AG09319 (cell line): ENCODE data around the gene STAB2.

Experiments
- DNase-seq: peaks from one replicate; pipeline ENCODE4 v3.0.0-alpha.2; 2010; ENCODE audit warnings: low read depth; ENCODE audit errors: extremely low read depth
- TF ChIP-seq, protein P1 (sequence below): IDR thresholded peaks from 2 replicates; pipeline ENCODE4 v1.5.1; 2011; ENCODE audit warnings: low read depth, mild to moderate bottlenecking, inconsistent platforms, low read length, moderate library complexity

Gene STAB2

DNA sequence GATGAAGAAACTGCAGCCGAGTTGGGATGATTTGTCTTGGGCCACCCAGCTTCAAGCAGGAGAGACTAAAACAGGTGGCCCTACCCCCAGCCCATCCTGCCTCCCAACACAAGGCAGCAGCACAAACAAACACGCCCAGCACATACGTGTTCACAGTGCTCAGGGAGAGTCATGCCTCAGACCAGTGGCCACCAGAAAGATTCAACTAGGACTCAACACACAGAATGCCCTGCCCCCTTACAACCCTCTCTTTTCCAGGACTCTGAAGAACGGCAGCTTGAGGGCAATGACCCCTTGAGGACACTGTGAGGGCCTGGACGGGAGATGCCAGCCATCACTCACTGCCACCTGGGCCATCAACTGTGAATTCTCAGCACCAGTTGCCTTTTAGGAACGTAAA, 179.0 kb downstream of the STAB2 start:
- DNase-seq, result no peak
- TF ChIP-seq, protein P1, sequence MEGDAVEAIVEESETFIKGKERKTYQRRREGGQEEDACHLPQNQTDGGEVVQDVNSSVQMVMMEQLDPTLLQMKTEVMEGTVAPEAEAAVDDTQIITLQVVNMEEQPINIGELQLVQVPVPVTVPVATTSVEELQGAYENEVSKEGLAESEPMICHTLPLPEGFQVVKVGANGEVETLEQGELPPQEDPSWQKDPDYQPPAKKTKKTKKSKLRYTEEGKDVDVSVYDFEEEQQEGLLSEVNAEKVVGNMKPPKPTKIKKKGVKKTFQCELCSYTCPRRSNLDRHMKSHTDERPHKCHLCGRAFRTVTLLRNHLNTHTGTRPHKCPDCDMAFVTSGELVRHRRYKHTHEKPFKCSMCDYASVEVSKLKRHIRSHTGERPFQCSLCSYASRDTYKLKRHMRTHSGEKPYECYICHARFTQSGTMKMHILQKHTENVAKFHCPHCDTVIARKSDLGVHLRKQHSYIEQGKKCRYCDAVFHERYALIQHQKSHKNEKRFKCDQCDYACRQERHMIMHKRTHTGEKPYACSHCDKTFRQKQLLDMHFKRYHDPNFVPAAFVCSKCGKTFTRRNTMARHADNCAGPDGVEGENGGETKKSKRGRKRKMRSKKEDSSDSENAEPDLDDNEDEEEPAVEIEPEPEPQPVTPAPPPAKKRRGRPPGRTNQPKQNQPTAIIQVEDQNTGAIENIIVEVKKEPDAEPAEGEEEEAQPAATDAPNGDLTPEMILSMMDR, result no peak

DNA sequence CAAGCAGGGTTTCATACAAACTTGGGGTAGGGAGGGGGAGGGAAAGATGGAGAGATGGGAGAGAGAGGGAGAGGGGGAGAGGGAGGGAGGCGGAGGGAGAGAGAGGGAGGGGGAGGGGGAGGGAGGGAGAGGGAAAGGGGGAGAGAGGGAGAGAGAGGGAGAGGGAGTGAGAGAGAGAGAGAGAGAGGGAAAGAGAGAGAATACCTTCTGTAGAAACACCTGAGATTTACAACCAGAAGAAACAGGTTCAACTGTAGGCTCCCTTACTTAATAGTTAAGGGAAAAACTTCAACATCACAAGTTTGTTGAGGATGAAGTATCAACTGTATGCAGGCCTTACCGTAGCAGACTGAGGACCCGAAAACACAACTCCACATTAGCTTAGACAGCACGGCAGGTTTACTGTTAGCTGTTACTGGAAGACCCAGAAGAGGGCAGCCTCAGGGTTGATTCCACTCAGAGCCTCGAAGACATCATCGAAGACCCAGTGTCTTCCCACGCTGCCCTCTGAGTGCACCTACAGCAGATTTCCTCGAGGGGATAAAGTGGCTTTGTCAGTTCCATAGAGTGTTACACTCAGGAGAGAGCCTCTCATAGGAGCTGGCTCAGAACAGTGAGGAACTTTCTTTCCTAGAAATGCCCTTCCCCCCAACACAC, 181.5 kb downstream of the STAB2 start:
- no peak for DNase-seq
- TF ChIP-seq, protein P1, result no peak

DNA sequence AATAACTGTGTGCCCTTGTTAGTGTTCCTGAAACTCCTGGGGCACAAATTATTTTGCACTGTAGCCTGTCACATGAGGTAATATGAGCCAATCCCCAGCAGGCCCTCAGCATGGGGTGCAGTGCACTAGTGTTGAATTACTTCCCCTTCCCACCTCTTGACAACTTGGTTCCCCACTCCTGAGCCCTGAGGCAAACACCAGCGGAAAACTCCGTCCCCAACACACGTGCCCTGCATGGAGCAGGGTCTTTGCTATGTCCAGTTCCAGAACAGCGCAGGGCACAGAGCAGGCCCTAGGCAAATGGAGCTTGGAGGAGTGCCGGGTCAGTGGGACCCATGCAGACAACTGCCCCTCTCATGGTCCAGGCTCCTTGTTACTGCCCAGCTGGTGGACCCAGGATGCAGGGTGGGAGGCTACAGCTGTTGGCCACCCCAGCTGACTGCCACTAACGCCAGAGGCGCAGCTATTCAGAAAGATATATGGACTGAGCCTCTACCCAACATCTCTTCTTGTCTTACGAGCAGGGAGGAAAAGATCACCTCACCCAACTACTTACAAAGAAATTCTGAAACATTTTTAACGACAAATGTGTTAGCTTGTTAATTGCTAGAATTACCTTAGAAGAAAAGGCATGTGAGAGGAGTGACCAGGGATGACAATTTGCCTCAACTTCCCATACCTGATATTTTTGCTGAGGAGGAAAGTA, 182.3 kb downstream of the STAB2 start:
- DNase-seq, result no peak
- TF ChIP-seq, protein P1, result no peak

DNA sequence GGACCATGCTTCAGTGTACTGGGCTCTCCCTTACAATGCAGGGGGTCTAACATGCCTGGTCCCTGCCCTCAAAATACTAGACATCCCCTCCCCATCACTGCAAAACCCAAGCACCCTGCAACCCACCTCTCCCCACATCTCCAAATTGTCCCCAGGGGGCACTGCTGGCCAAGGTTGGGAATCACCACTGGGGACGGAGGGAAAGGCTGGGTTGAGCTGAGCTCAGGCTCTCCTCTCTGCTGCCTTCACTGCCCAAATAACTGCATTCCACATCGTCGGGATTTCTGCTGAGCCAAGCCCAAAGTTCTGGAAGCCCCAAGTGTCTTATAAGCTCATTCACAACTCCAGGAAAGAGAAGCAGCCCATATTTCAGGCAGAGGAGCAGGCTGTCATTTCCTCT, 184.4 kb downstream of the STAB2 start:
- no peak for DNase-seq
- TF ChIP-seq, protein P1, result peak; percentile 78

DNA sequence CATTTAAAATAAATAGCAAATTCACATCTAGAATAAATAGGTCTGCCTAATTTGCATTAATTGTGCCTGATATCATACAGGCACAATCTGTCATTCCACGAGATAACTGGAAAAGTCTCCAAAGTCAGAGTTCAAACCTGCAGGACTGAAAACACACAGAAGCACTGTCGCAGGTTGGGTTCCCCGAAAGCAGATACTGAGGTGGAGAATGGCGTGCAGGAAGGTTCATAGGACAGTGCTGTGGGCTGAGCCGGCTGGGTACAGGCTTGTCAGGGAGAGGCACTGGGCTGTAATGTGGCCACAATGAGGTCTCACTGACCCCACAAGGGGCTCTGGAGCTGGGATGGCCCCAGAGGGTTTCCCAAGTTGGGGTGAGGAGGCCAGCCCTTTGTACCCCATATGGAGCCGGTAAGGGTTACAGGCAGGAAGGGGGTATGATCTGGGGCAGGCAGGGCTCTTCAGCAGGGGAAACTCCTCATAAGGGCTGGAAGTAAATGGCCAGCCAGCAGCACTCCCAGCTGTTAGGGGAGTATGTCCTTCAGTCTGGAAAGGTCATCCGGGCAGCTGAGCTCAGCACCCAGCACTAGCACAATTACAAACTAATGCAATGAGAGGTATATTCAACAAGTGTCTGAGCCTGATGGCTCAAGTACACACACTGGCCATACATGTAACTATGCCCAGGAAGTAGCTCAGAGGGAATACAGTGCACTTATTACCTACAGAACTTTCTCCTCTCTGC, 185.5 kb downstream of the STAB2 start:
- DNase-seq, result no peak
- TF ChIP-seq, protein P1, result no peak

DNA sequence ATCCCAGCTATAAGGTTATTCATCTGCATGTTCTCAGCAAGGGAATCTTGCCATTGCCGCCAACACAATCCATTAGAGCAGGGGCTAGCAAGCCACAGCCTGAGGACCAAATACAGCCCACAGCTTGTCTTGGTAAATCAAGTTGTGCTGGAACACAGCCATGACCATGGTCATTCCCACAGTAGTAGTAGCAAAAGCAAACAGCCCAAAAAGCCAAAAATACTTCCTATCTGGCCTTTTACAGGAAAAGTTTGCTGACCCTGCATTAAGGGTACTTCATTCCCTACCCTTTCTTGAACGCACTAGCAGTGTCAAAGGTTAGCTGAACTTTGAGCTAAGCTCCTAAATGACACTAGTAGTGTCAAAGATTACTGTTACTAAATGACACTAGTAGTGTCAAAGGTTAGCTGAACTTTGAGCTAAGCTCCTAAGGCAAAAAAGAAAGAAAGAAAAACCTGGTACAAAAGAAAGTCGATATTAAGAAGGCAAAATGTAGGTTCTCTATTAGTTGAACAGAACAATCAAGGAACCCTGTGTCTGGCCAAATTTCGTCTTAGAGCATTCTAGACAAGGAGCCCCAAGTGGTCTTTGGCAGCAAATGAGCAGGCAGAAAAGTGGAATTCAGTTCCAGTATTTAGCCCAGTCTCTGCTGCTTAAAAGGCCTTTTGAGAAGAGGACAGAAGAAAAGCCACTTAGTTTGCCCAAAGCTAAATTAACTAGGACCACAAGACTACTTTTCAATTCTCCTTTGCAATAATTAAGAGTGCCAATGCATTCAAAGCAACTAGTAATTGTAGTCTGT, 186.2 kb downstream of the STAB2 start:
- TF ChIP-seq, protein P1, result no peak
- DNase-seq, result no peak
